ENCODE measurements around the gene ABCC12. TPM values are rescaled to one million over a fixed set of nuclear protein-coding genes. Genes with fewer than 3 reads are reported as not detected.

The ABCC12 gene
- total RNA-seq, 1 donor from 2014 or later, result not detected

DNA sequence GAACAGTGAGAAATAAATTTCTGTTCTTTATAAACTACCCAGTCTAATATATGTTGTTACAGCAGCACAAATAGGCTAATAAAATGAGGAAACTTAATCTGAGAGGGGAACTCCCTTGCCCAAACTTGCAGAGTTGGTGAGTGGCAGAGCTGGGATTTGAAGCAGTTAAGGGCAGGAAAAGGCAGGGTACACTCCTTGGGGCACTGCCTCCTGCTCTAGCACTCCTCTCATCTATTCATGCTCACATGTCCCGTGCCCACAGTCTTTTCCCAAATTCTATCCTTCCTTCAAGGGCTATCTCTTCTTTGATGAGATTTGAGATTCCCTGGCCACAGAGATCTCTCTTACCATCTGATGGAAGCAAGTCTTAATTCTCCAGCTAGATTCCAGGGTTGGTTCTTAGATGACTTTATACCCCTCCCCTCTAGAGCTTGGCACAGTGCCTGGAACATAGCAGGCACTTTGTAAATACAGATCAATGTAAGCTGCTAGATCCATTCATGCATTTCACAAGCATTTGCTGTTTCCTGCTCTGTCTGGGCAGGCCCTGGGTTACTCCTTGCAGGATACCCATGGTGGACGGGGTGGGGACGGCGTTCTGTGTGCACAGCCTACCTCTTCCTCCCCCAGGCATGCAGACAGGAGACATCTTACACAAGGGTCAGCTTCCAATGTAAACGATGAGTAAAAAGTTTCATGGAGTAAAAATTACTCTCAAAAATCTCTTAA lies 39.2 kb upstream of the ABCC12 start:
- Histone ChIP-seq H3K4me1 (no peaks in the 10 kb centered on the region), H3K4me3 (no peak overlapping the region), H3K27ac (replicated peaks) (no peak overlapping the region), H3K36me3 (no peaks in the 10 kb centered on the region), H3K9me3 (replicated peaks) (no peaks in the 10 kb centered on the region), H3K27me3 (ENCODE audit: low read depth) (no peaks in the 10 kb centered on the region)
- intact Hi-C loops (cut with micrococcal nuclease), result no loop called here
- DNase-seq, result no peak
- no peak for TF ChIP-seq CTCF (IDR thresholded peaks at IDR 0.05; ENCODE audit: borderline replicate concordance)

DNA sequence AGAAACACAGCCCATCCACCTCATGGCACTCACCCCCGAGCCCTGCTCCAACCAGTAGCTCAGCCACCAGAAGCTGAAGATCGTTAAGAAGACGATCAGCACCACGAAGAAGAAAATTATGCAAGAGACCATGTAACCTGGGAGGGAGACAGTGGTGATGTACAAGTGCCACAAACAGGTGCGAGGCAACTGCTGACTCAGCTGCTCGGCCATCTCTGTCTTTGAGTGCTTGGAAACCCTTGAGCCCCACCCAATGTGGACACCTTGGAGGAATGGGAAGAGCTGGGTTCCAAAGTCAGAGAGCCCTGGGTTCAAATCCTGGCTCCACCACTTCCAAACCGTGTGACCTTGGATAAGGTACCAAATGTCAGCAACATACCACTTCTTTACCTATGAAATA lies 38.1 kb upstream of the ABCC12 start:
- Histone ChIP-seq H3K27me3 (ENCODE audit: low read depth) (no peaks in the 10 kb centered on the region), H3K36me3 (no peaks in the 10 kb centered on the region), H3K27ac (replicated peaks) (no peak overlapping the region), H3K9me3 (replicated peaks) (no peaks in the 10 kb centered on the region), H3K4me1 (no peaks in the 10 kb centered on the region), H3K4me3 (no peak overlapping the region)
- no peak for DNase-seq
- intact Hi-C loops (cut with micrococcal nuclease), result no loop called here
- TF ChIP-seq CTCF (IDR thresholded peaks at IDR 0.05; ENCODE audit: borderline replicate concordance), result no peak

DNA sequence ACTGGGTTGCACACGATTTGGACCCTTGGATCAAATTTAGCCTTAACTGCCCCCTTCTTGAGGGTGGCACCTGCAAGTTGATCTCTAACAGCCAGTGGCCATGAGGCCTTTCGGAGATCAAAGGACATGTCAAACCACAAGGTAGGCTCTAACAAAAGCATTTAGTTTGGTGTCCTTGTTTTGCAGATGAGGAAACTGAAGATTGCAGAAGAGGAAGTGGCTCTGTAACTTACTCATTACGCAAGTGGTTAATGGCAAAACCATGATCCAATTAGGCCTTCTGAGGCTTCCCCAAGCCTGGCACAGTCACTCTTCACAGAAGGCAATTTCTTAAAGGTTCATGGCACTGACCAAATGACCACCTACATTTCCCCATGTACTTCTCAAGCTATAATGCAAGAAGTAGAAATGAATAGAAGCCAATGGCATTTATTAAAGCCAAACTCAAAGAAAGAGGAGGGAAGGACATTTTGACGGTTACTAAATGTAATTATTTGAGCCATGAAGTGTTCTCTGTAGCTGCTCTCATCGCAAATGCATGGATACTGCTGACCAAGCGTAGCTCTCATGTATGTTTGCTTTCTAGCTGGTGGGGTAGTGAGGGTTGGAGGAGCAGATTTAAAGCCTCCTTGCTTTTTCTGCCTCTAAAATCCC lies 32.8 kb upstream of the ABCC12 start:
- no peak for DNase-seq
- H3K27ac ChIP-seq (replicated peaks), result no peak overlapping the region
- TF ChIP-seq CTCF (IDR thresholded peaks at IDR 0.05; ENCODE audit: borderline replicate concordance), result no peak

GRCh38 chr16:48187779-48188178 lies 32.0 kb upstream of the ABCC12 start:
- H3K27me3 ChIP-seq (ENCODE audit: low read depth), result no peaks in the 10 kb centered on the region
- intact Hi-C loops (cut with micrococcal nuclease), result no loop called here
- no peaks in the 10 kb centered on the region for H3K9me3 ChIP-seq (replicated peaks)
- TF ChIP-seq CTCF (IDR thresholded peaks at IDR 0.05; ENCODE audit: borderline replicate concordance), result no peak
- no peak overlapping the region for H3K4me3 ChIP-seq
- no peak for DNase-seq
- no peak overlapping the region for H3K27ac ChIP-seq (replicated peaks)
- H3K4me1 ChIP-seq, result no peaks in the 10 kb centered on the region
- H3K36me3 ChIP-seq, result no peaks in the 10 kb centered on the region

More for the DNA sequence above, 32.8 kb upstream of the ABCC12 start:
- intact Hi-C loops (cut with micrococcal nuclease), result no loop called here
- Histone ChIP-seq H3K4me3 (no peak overlapping the region), H3K27me3 (ENCODE audit: low read depth) (no peaks in the 10 kb centered on the region), H3K36me3 (no peaks in the 10 kb centered on the region), H3K9me3 (replicated peaks) (no peaks in the 10 kb centered on the region), H3K4me1 (no peaks in the 10 kb centered on the region)

DNA sequence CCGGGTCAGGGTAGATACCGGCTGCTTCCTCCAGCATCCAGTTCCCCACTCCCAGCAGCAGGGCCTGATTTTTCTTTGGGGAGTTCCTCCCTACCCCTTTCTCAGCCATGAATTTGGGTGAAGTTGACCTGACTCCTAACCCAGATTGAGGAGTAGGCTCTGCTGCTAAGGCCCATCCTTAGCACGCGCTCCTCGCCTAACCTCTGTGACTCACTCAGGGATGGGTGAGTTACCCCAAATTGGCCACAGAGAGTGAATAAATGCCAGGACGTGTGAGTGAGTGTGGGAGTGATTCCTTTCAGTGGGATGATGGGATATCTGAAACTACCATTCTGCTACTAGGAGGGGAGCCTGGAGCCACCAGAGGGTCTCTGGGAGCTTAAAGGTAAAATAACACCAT lies 28.9 kb upstream of the ABCC12 start:
- Histone ChIP-seq H3K4me1 (no peaks in the 10 kb centered on the region), H3K27me3 (ENCODE audit: low read depth) (no peaks in the 10 kb centered on the region), H3K36me3 (no peaks in the 10 kb centered on the region), H3K27ac (replicated peaks) (no peak overlapping the region), H3K4me3 (no peak overlapping the region), H3K9me3 (replicated peaks) (peaks cover 4% of the 10 kb centered on the region)
- intact Hi-C loops (cut with micrococcal nuclease), result no loop called here
- no peak for TF ChIP-seq CTCF (IDR thresholded peaks at IDR 0.05; ENCODE audit: borderline replicate concordance)
- no peak for DNase-seq

Data from left ventricle myocardium inferior (tissue), 1 donor.